Spleen (tissue), 7 donors: ENCODE measurements around the gene ALS2CL.

Experiments
- POLR2A ChIP-seq, 3 donors: fragments of 450-650 bp; IDR thresholded peaks; one replicate each; pipeline ENCODE4 v1.5.1; 2017; ENCODE audit warnings: antibody characterized with exemption in 3 of 3, mild to moderate bottlenecking in 1 of 3
- TF ChIP-seq, protein P1 (sequence below), 11 experiments: fragments of 200-600 bp in 7 of 11; fragments of 450-650 bp in 4 of 11; sonication (generic) in 4 of 11; IDR thresholded peaks in 8 of 11; conservative IDR thresholded peaks in 3 of 11; 1 replicate in 7 of 11; 2 replicates in 4 of 11; pipeline versions ENCODE4 v1.4.0 to v1.8.0; 2016 to 2021; ENCODE audit warnings: antibody characterized with exemption in 11 of 11, inconsistent platforms in 4 of 11, mild to moderate bottlenecking in 1 of 11
- donor health status: DM: no; HTN: no; CAD: no; lungs with moderate emphysema.
- donor health status: DM: no; HTN: no; CAD: no.
- donor health status: DM: no; HTN: no; CAD: no.

DNA sequence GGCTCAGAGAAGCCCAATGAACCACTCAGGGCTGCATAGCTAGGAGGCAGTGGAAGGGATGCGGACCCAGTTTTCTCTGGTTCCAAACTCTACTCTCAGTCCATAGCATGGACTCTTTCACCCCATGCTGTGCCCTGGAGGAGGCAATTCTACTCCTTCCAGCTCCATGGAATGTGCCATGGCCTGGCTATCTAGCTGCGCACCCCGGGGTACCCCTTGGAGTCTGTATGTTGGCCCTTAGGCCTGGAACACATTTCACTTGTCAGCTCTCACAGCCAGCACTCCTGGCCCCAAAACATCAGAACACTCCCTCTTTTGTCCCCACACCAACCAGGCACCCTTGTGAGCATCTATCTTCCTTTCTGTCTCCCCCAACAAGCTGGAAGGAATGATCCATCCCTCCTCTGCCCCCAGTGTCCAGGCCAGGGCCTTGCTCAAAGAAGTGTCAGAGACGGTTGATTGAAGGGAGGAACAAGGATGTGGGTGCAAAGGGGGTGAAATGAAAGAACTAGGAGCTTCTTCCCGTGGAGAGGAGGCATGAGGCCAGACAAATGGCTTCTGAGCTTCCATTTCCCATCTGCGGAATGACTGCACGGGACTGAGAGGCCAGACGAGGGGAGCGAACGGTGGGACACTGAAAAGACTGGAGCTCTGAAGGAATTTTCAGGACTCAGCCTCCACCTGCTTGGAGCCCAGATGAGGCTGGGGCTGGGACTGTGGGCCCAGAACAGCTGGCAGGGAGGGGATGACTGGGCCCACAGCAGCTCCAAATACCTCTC lies 21.4 kb upstream of the ALS2CL start:
- TF ChIP-seq, protein P1, sequence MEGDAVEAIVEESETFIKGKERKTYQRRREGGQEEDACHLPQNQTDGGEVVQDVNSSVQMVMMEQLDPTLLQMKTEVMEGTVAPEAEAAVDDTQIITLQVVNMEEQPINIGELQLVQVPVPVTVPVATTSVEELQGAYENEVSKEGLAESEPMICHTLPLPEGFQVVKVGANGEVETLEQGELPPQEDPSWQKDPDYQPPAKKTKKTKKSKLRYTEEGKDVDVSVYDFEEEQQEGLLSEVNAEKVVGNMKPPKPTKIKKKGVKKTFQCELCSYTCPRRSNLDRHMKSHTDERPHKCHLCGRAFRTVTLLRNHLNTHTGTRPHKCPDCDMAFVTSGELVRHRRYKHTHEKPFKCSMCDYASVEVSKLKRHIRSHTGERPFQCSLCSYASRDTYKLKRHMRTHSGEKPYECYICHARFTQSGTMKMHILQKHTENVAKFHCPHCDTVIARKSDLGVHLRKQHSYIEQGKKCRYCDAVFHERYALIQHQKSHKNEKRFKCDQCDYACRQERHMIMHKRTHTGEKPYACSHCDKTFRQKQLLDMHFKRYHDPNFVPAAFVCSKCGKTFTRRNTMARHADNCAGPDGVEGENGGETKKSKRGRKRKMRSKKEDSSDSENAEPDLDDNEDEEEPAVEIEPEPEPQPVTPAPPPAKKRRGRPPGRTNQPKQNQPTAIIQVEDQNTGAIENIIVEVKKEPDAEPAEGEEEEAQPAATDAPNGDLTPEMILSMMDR (IDR thresholded peaks at IDR 0.05 in 8 of 11, conservative IDR thresholded peaks at IDR 0.05 in 3 of 11): no peak
- TF ChIP-seq POLR2A (IDR thresholded peaks at IDR 0.05): no peak
